GM12874 (cell line): ENCODE results near the gene CNOT11.

ENCODE experiments used
- CTCF ChIP-seq: IDR thresholded peaks from 2 replicates; pipeline ENCODE4 v1.5.1; 2011; ENCODE audit warnings: low read depth, mild to moderate bottlenecking, control low read depth, low read length, moderate library complexity; ENCODE audit not compliant: insufficient read depth

Gene CNOT11

DNA sequence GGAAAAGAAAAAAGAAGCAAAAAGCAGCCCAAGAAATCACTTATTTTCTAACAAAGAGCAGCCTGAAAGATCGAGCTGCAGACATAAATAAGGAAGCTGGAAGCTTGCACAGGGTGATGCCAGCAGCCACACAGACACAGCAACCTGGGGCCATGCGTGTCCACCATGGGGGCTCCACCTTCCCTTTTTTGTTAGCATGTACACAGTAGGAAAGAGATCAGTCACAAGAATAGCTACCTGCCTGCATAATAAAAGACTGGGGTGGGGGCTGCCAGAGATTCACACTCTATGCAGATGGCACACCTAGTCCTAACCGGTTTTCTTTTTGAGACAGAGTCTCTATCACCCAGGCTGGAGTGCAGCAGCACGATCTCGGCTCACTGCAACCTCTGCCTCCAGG lies 2.9 kb upstream of the CNOT11 start:
- no peak for TF ChIP-seq CTCF

- TF ChIP-seq CTCF, result 0 out of 2 replicates have a peak, but pooled peaks have one; percentile 17
These were observed 760 bp upstream of the CNOT11 start for GRCh38 chr2:101251844-101252407.

DNA sequence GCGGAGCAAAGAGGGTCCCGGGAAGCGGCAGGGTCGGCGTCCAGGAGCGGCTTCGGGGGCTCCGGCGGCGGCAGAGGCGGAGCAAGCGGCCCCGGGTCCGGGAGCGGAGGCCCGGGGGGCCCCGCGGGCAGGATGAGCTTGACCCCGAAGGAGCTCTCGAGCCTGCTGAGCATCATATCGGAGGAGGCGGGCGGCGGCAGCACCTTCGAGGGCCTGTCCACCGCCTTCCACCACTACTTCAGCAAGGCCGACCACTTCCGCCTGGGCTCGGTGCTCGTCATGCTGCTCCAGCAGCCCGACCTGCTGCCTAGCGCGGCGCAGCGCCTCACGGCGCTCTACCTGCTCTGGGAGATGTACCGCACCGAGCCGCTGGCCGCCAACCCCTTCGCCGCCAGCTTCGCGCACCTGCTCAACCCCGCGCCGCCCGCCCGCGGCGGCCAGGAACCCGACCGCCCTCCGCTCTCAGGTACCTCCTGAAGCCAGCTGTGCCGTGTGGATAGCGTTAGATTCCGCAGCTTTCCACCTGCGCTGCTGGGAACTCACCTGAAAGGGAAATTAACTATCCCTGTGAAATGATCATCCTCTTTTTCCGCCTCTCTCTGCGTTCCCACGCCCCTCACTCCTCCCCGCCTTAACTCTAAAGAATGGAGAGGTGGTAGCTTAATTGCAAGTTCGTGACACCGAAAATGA lies 472 bp downstream of the CNOT11 start:
- no peak for TF ChIP-seq CTCF

GRCh38 chr2:101253703-101254450 lies 1.2 kb downstream of the CNOT11 start:
- TF ChIP-seq CTCF, result no peak

DNA sequence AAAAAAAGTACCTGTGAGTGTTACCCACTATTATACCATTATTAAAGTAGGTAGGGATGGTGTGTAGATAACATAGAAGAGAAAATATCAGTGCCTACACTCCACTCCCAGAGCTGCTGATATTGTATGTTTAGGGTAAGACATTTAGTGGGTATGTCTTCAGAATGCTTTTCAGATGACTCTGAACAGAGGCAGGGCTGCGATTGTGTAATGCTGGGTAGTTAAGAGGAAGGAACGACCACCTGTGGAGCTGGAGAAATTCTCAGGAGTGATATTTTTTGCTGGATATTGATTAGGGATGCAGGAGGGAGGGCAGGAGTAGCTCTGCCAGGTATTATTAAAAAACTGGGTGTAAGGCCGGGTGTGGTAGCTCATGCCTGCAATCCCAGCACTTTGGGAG lies 2.8 kb downstream of the CNOT11 start:
- no peak for TF ChIP-seq CTCF

GRCh38 chr2:101256316-101256715 lies 3.6 kb downstream of the CNOT11 start:
- no peak for TF ChIP-seq CTCF

- no peak for TF ChIP-seq CTCF
These were observed 6.1 kb downstream of the CNOT11 start for GRCh38 chr2:101258804-101259203.
